H1 (cell line): ENCODE data around the gene PREX1. TPM values are rescaled to one million over a fixed set of nuclear protein-coding genes. Genes with fewer than 3 reads are reported as not detected.

Source experiments
- CTCF ChIA-PET: fragments of 300-600 bp; sonication (Branson Sonifier 250); formaldehyde crosslinking; loops from one replicate; lab custom pipeline; 2021; ENCODE audit not compliant: partially characterized antibody; lab: Charles Lee
- POLR2A ChIA-PET: fragments of 300-600 bp; sonication (Branson Sonifier 250); formaldehyde crosslinking; loops from one replicate; lab custom pipeline; 2021; ENCODE audit warnings: inconsistent platforms; ENCODE audit not compliant: partially characterized antibody; lab: Charles Lee
- DNase-seq, 2 experiments: peaks; one replicate each; pipeline versions ENCODE4 v3.0.0 to v3.0.0-alpha.2; 2010 to 2022; ENCODE audit warnings: low spot score in 2 of 2, low read depth in 1 of 2, mixed read lengths in 1 of 2
- FAIRE-seq: peaks from 2 replicates; lab custom pipeline; 2011; peaks lifted over from hg19 to GRCh38; lab: Jason Lieb, UNC
- H2AFZ ChIP-seq: 2 replicates; pipeline ENCODE4 v1.8.1; 2012; ENCODE audit warnings: low read length, inconsistent platforms
- H2AK5ac ChIP-seq: 2 replicates; pipeline ENCODE4 v1.6.1; 2013; ENCODE audit warnings: low read depth, low read length
- H2BK120ac ChIP-seq: replicated peaks from 2 replicates; pipeline ENCODE3; 2013; ENCODE audit warnings: low read depth, low read length, inconsistent platforms
- H2BK12ac ChIP-seq: 2 replicates; pipeline ENCODE4 v1.6.1; 2013; ENCODE audit warnings: low read depth, low read length
- H2BK15ac ChIP-seq: 2 replicates; pipeline ENCODE4 v1.6.1; 2013; ENCODE audit warnings: low read length
- H2BK20ac ChIP-seq: 2 replicates; pipeline ENCODE4 v1.6.1; 2013; ENCODE audit warnings: low read length
- H2BK5ac ChIP-seq: 2 replicates; pipeline ENCODE4 v1.6.1; 2013; ENCODE audit warnings: low read depth, low read length
- H3K14ac ChIP-seq: 2 replicates; pipeline ENCODE4 v1.6.1; 2013; ENCODE audit warnings: inconsistent platforms; ENCODE audit not compliant: insufficient read length
- H3K18ac ChIP-seq: 2 replicates; pipeline ENCODE4 v1.6.1; 2013; ENCODE audit warnings: low read length; ENCODE audit errors: extremely low read depth
- H3K23ac ChIP-seq: 2 replicates; pipeline ENCODE4 v1.6.1; 2013; ENCODE audit warnings: inconsistent platforms; ENCODE audit not compliant: insufficient read length
- H3K23me2 ChIP-seq: 2 replicates; pipeline ENCODE4 v1.6.1; 2013; ENCODE audit warnings: low read depth, low read length
- H3K27ac ChIP-seq: 2 replicates; pipeline ENCODE4 v1.6.1; 2011; ENCODE audit warnings: low read depth, low read length, inconsistent platforms
- H3K27me3 ChIP-seq, 4 experiments: replicated peaks in 1 of 4; 1 replicate in 1 of 4; 2 replicates in 3 of 4; pipeline versions ENCODE4 v1.6.1 to v1.8.1; 2011 to 2013; ENCODE audit warnings: low read length in 3 of 4, mild to moderate bottlenecking in 3 of 4, inconsistent platforms in 2 of 4, mixed read lengths in 2 of 4, moderate library complexity in 1 of 4; ENCODE audit not compliant: control insufficient read depth in 3 of 4, insufficient read depth in 3 of 4; ENCODE audit errors: extremely low read depth in 1 of 4
- H3K36me3 ChIP-seq, 4 experiments: 2 replicates each; pipeline versions ENCODE4 v1.6.1 to v1.8.1; 2011 to 2013; ENCODE audit warnings: mild to moderate bottlenecking in 4 of 4, low read length in 3 of 4, moderate library complexity in 2 of 4, control low read depth in 1 of 4, inconsistent platforms in 1 of 4; ENCODE audit not compliant: insufficient read depth in 4 of 4, control insufficient read depth in 2 of 4
- H3K4ac ChIP-seq: replicated peaks from 2 replicates; pipeline ENCODE3; 2013; ENCODE audit warnings: low read length, low read depth, mixed read lengths, inconsistent platforms; ENCODE audit not compliant: insufficient read length
- H3K4me1 ChIP-seq, 4 experiments: replicated peaks in 1 of 4; 1 replicate in 1 of 4; 2 replicates in 3 of 4; pipeline versions ENCODE4 v1.6.1 to v1.8.1; 2011 to 2013; ENCODE audit warnings: low read length in 3 of 4, inconsistent platforms in 2 of 4, mixed read lengths in 1 of 4; ENCODE audit not compliant: insufficient read depth in 4 of 4, control insufficient read depth in 3 of 4
- H3K4me2 ChIP-seq, 2 experiments: 2 replicates each; pipeline versions ENCODE4 v1.6.1 to v1.8.1; 2011 to 2013; ENCODE audit warnings: low read depth in 2 of 2, low read length in 2 of 2, control low read depth in 1 of 2, inconsistent platforms in 1 of 2, mild to moderate bottlenecking in 1 of 2; ENCODE audit not compliant: insufficient read depth in 1 of 2
- H3K4me3 ChIP-seq, 4 experiments: fragments of 200-600, 300-600 bp in 1 of 4; sonication (generic), shearing (Covaris generic), sonication (Bioruptor Twin) in 1 of 4; 2 replicates each; pipeline versions ENCODE4 v1.5.1 to v1.8.1; 2011 to 2016; ENCODE audit warnings: low read length in 4 of 4, low read depth in 3 of 4, control low read depth in 2 of 4, inconsistent platforms in 2 of 4, mild to moderate bottlenecking in 2 of 4, mixed read lengths in 1 of 4, moderate library complexity in 1 of 4; ENCODE audit not compliant: insufficient read depth in 2 of 4; ENCODE audit errors: extremely low read depth in 1 of 4
- H3K56ac ChIP-seq: replicated peaks from 2 replicates; pipeline ENCODE3; 2013; ENCODE audit warnings: low read depth, mild to moderate bottlenecking, mixed read lengths, low read length, inconsistent platforms; ENCODE audit not compliant: insufficient read length
- H3K79me1 ChIP-seq: 2 replicates; pipeline ENCODE4 v1.6.1; 2013; ENCODE audit warnings: low read depth, low read length, control low read depth
- H3K79me2 ChIP-seq, 2 experiments: 2 replicates each; pipeline versions ENCODE4 v1.6.1 to v1.8.1; 2012 to 2013; ENCODE audit warnings: low read length in 2 of 2, mild to moderate bottlenecking in 2 of 2, inconsistent platforms in 1 of 2; ENCODE audit not compliant: insufficient read depth in 2 of 2, control insufficient read depth in 1 of 2
- H3K9ac ChIP-seq, 4 experiments: replicated peaks in 1 of 4; 1 replicate in 1 of 4; 2 replicates in 3 of 4; pipeline versions ENCODE4 v1.6.1 to v1.8.1; 2011 to 2013; ENCODE audit warnings: low read depth in 3 of 4, low read length in 3 of 4, control low read depth in 2 of 4, mild to moderate bottlenecking in 2 of 4, moderate library complexity in 2 of 4, inconsistent platforms in 1 of 4; ENCODE audit errors: extremely low read depth in 1 of 4
- H3K9me3 ChIP-seq, 2 experiments: 2 replicates each; pipeline versions ENCODE4 v1.6.1 to v1.8.1; 2012 to 2013; ENCODE audit warnings: mild to moderate bottlenecking in 2 of 2, moderate library complexity in 2 of 2, control low read depth in 1 of 2, inconsistent platforms in 1 of 2, low read depth in 1 of 2, low read length in 1 of 2, mixed read lengths in 1 of 2; ENCODE audit not compliant: insufficient read depth in 2 of 2
- H4K20me1 ChIP-seq, 2 experiments: replicated peaks in 1 of 2; 2 replicates each; pipeline versions ENCODE3 to v1.8.1; 2011 to 2013; ENCODE audit warnings: inconsistent platforms in 2 of 2, low read length in 2 of 2, mild to moderate bottlenecking in 1 of 2; ENCODE audit not compliant: insufficient read depth in 2 of 2, control insufficient read depth in 1 of 2
- H4K5ac ChIP-seq: 2 replicates; pipeline ENCODE4 v1.6.1; 2013; ENCODE audit warnings: low read length, low read depth, mixed read lengths, inconsistent platforms; ENCODE audit not compliant: insufficient read length
- H4K8ac ChIP-seq: 2 replicates; pipeline ENCODE4 v1.8.0; 2013; ENCODE audit warnings: mild to moderate bottlenecking, moderate library complexity, low read length, inconsistent platforms; ENCODE audit not compliant: insufficient read depth; ENCODE audit errors: extremely low read depth
- H4K91ac ChIP-seq: replicated peaks from 2 replicates; pipeline ENCODE3; 2013; ENCODE audit warnings: low read length, mixed read lengths, inconsistent platforms; ENCODE audit not compliant: insufficient read length
- BACH1 ChIP-seq: IDR thresholded peaks from 2 replicates; pipeline ENCODE4 v1.6.1; 2012; ENCODE audit warnings: low read length, improper control_type of control experiment
- CHD1 ChIP-seq: IDR thresholded peaks from 2 replicates; pipeline ENCODE4 v1.6.1; 2012; ENCODE audit warnings: low read depth, low read length, improper control_type of control experiment
- CREB1 ChIP-seq: IDR thresholded peaks from 2 replicates; pipeline ENCODE4 v1.6.1; 2012; ENCODE audit warnings: inconsistent platforms
- JUN ChIP-seq: IDR thresholded peaks from 2 replicates; pipeline ENCODE4 v1.6.1; 2011; ENCODE audit warnings: low read depth, mild to moderate bottlenecking, improper control_type of control experiment, low read length
- KDM1A ChIP-seq: fragments of 200-600, 300-600 bp; sonication (generic); IDR thresholded peaks from 2 replicates; pipeline ENCODE4 v1.7.1; 2016; ENCODE audit warnings: mild to moderate bottlenecking, low read length, borderline replicate concordance
- KDM5A ChIP-seq: fragments of 200-600 bp; IDR thresholded peaks from 2 replicates; pipeline ENCODE4 v1.7.1; 2012; ENCODE audit warnings: mild to moderate bottlenecking, low read length, inconsistent platforms, mixed read lengths
- POLR2A ChIP-seq, 2 experiments: IDR thresholded peaks; 1 replicate in 1 of 2; 2 replicates in 1 of 2; pipeline ENCODE4 v1.6.1; 2011; ENCODE audit warnings: low read depth in 2 of 2, low read length in 2 of 2, mild to moderate bottlenecking in 2 of 2; ENCODE audit errors: control extremely low read depth in 1 of 2
- RAD21 ChIP-seq, 2 experiments: IDR thresholded peaks in 1 of 2; conservative IDR thresholded peaks in 1 of 2; 2 replicates each; pipeline ENCODE4 v1.6.1; 2011; ENCODE audit warnings: low read depth in 2 of 2, low read length in 2 of 2, improper control_type of control experiment in 1 of 2, inconsistent platforms in 1 of 2, mild to moderate bottlenecking in 1 of 2, moderate library complexity in 1 of 2
- SIX5 ChIP-seq: IDR thresholded peaks from 2 replicates; pipeline ENCODE4 v1.6.1; 2011; ENCODE audit warnings: mild to moderate bottlenecking, low read depth, low read length
- SP1 ChIP-seq: IDR thresholded peaks from 2 replicates; pipeline ENCODE4 v1.6.1; 2011; ENCODE audit warnings: low read depth, low read length
- WGBS, 2 experiments: shearing (Covaris generic) in 1 of 2; methylation state at CpG; one replicate each; pipeline versions ENCODE4 v1.1.6 to v1.1.7; 2013 to 2015; ENCODE audit warnings: low lambda C conversion rate in 2 of 2, mixed read lengths in 2 of 2, inconsistent platforms in 1 of 2, low coverage in 1 of 2, missing lambda C conversion rate in 1 of 2; ENCODE audit not compliant: insufficient replicate concordance in 2 of 2, insufficient coverage in 1 of 2, insufficient read length in 1 of 2; ENCODE audit errors: extremely low coverage in 1 of 2, missing lambda C conversion rate in 1 of 2; 5-methylcytosine and 5-hydroxymethylcytosine counted together
- polyA plus RNA-seq, 7 experiments: library from polyadenylated mRNA; depleted of rRNA in 3 of 7; stranded (reverse) in 5 of 7; unstranded in 2 of 7; fragments of >200 nt in 5 of 7; fragments of 200-250 nt in 2 of 7; gene quantifications; 1 replicate in 5 of 7; 2 replicates in 1 of 7; 4 replicates in 1 of 7; pipeline versions ENCODE4 v1.2.1 to v1.2.3, GENCODE V29; 2011 to 2013; ENCODE audit warnings: missing spikeins in 2 of 7, mixed read lengths in 2 of 7
- total RNA-seq: library from RNA; stranded (reverse); fragmentation: NEBNext Ultra II Directional; extraction: Animal tissue kit (Norgen Biotek cat#: 25700); gene quantifications from 2 replicates; pipeline ENCODE4 v1.2.1, GENCODE V29; 2021
- TF ChIP-seq, protein P1 (sequence below), 3 experiments: IDR thresholded peaks; 1 replicate in 2 of 3; 2 replicates in 1 of 3; pipeline versions ENCODE4 v1.5.1 to v1.6.1; 2011; ENCODE audit warnings: low read length in 3 of 3, mild to moderate bottlenecking in 3 of 3, inconsistent platforms in 2 of 3, low read depth in 1 of 3, moderate library complexity in 1 of 3; ENCODE audit not compliant: insufficient read depth in 1 of 3; ENCODE audit errors: control extremely low read depth in 1 of 3

Gene PREX1
- total and polyA plus RNA-seq, 2 of the 8 experiments (the other 6 are each of a cell fraction or from before 2014, with no cell fraction given), result 10.7 to 12.8 TPM

DNA sequence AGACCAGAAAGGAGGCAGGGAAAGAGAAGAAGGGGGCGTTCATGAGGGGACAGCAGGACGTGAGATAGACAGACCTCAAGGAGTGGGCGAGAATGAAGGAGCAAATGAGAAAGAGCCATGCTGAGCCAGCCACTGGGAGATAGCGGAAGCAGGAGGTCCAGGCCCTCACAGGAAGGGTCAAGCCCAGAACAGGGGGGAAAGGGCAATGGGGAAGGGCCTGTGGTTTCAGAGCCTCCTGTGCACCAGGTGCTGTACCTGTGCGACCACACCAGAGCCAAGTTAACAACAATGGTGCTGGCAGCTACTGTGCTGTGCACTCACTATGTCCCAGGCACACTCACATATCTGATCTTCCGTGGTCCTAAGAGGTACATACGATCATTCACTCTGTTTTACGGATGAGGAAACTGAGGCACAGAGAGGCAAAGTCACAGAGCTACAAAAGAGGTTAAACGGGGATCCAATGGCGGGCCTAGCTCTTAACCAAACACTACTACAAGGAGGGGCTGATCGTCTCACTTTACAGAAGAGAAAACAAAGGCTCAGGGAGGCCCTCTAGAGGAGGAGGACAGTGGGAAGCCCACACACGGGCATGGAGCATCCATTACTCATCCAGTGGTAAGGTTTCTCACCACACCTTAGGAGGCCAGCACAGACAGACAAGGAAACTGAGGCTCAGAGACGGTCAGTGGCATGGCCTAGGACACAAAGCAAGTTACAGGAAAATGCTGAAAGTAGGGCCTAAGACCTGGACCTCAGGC is 129.1 kb downstream of the PREX1 start:
- no peaks in the 10 kb centered on the region for H4K20me1 ChIP-seq
- H2BK15ac ChIP-seq, result no peak overlapping the region
- no peak overlapping the region for H2BK120ac ChIP-seq
- H3K9me3 ChIP-seq, result no peaks in the 10 kb centered on the region
- peak overlapping the region; percentile 1; the same call in 1 of the 2 replicates for H2BK5ac ChIP-seq
- FAIRE-seq (no peak), DNase-seq (no peak)
- ChIA-PET CTCF (interaction anchor here (0.6 to 16.7 kb wide), 23 partner anchors 8 to 206 kb away, joined by 3 to 186 read pairs (median 5); no protein-coding TSS in a partner anchor), POLR2A (no interaction called here)
- peak overlapping the region; percentile 4 for H4K91ac ChIP-seq
- peak overlapping the region; percentile 43; the same call in 1 of the 2 replicates for H2AK5ac ChIP-seq
- H3K27me3 ChIP-seq, result no peaks in the 10 kb centered on the region
- H3K4me2 ChIP-seq, result no peak overlapping the region
- no peak for TF ChIP-seq CREB1
- TF ChIP-seq JUN, result no peak
- TF ChIP-seq BACH1, result no peak
- TF ChIP-seq SIX5, result no peak
- TF ChIP-seq KDM1A, result no peak
- no peak for TF ChIP-seq SP1
- TF ChIP-seq, protein P1, sequence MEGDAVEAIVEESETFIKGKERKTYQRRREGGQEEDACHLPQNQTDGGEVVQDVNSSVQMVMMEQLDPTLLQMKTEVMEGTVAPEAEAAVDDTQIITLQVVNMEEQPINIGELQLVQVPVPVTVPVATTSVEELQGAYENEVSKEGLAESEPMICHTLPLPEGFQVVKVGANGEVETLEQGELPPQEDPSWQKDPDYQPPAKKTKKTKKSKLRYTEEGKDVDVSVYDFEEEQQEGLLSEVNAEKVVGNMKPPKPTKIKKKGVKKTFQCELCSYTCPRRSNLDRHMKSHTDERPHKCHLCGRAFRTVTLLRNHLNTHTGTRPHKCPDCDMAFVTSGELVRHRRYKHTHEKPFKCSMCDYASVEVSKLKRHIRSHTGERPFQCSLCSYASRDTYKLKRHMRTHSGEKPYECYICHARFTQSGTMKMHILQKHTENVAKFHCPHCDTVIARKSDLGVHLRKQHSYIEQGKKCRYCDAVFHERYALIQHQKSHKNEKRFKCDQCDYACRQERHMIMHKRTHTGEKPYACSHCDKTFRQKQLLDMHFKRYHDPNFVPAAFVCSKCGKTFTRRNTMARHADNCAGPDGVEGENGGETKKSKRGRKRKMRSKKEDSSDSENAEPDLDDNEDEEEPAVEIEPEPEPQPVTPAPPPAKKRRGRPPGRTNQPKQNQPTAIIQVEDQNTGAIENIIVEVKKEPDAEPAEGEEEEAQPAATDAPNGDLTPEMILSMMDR (IDR thresholded peaks at IDR 0.05; ENCODE audit: control extremely low read depth in 1 of 3, insufficient read depth in 1 of 3, low read depth in 1 of 3, low read length in 3 of 3), result peak; percentile 44 to 62 (median 50)
- TF ChIP-seq POLR2A (IDR thresholded peaks at IDR 0.05; ENCODE audit: control extremely low read depth in 1 of 2, low read depth in 2 of 2, low read length in 2 of 2), result no peak
- TF ChIP-seq RAD21 (IDR thresholded peaks at IDR 0.05 in 1 of 2, conservative IDR thresholded peaks at IDR 0.05 in 1 of 2; ENCODE audit: low read depth in 2 of 2, low read length in 2 of 2), result peak; percentile 53 to 69
- TF ChIP-seq KDM5A, result no peak
- TF ChIP-seq CHD1, result no peak
- peaks cover 3% of the 10 kb centered on the region; the same call in 1 of the 2 replicates for H3K23me2 ChIP-seq
- no peak overlapping the region for H3K9ac ChIP-seq
- no peak overlapping the region for H3K23ac ChIP-seq
- no peak overlapping the region for H4K8ac ChIP-seq
- no peak overlapping the region; the same call in 1 of the 2 replicates for H2BK12ac ChIP-seq
- H3K14ac ChIP-seq, result no peak overlapping the region
- WGBS, 2 experiments, result 75% methylated on average over 13 of the region's 13 CpGs; no CpG with 5 or more reads in 1 of the 2 experiments
- H3K27ac ChIP-seq, result no peak overlapping the region
- no peak overlapping the region for H3K4me3 ChIP-seq
- no peak overlapping the region; the same call in 1 of the 2 replicates for H2AFZ ChIP-seq
- peak overlapping the region; percentile 10 for H3K4ac ChIP-seq
- H3K79me2 ChIP-seq, result no peaks in the 10 kb centered on the region
- no peaks in the 10 kb centered on the region; a peak in 1 of 8 replicates for H3K36me3 ChIP-seq
- no peak overlapping the region for H4K5ac ChIP-seq
- H2BK20ac ChIP-seq, result no peak overlapping the region
- no peak overlapping the region for H3K56ac ChIP-seq
- H3K4me1 ChIP-seq, result no peaks in the 10 kb centered on the region
- H3K18ac ChIP-seq, result no peak overlapping the region
- H3K79me1 ChIP-seq, result no peaks in the 10 kb centered on the region
